DMS114 treated with DMSO at 0.1 percent for 48 hours (cell line): ENCODE measurements around the gene KRT6C.
"Not testable (repeated sequence)": the region's sequence is repeated elsewhere in the genome, so short reads cannot be mapped to it uniquely, and the experiment has no call there.

Source experiments
- DNase-seq: peaks from one replicate; lab custom pipeline; 2025; ENCODE audit not compliant: unreplicated experiment; lab: John Stamatoyannopoulos, UW

KRT6C gene

GRCh38 chr12:52458861-52459260 is 14.7 kb downstream of the KRT6C start:
- DNase-seq, result no peak

GRCh38 chr12:52455821-52456220 is 17.8 kb downstream of the KRT6C start:
- no peak for DNase-seq

- DNase-seq, result no peak
Observed at GRCh38 chr12:52454411-52455201, 19.0 kb downstream of the KRT6C start.

GRCh38 chr12:52452101-52452500 is 21.5 kb downstream of the KRT6C start, which contains the start of gene KRT6B:
TSS of gene KRT6B (minus strand) at chr12:52452146. CDS start at chr12:52452078, 68 bp downstream.
- no peak for DNase-seq

GRCh38 chr12:52448228-52448627 is 25.4 kb downstream of the KRT6C start:
- no peak for DNase-seq

- DNase-seq, result not testable (repeated sequence)
Observed at GRCh38 chr12:52447196-52447595, 26.4 kb downstream of the KRT6C start.

GRCh38 chr12:52446367-52447045 is 27.1 kb downstream of the KRT6C start:
- no peak for DNase-seq

GRCh38 chr12:52445876-52446275 is 27.7 kb downstream of the KRT6C start:
- no peak for DNase-seq

GRCh38 chr12:52444647-52445595 is 28.7 kb downstream of the KRT6C start:
- DNase-seq, result no peak

GRCh38 chr12:52443966-52444365 is 29.6 kb downstream of the KRT6C start:
- DNase-seq, result no peak

- no peak for DNase-seq
Observed at GRCh38 chr12:52442600-52443061, 31.0 kb downstream of the KRT6C start.

GRCh38 chr12:52441320-52441911 is 32.2 kb downstream of the KRT6C start:
- no peak for DNase-seq

GRCh38 chr12:52440821-52441319 is 32.7 kb downstream of the KRT6C start:
- DNase-seq, result no peak

- DNase-seq, result no peak
Observed at GRCh38 chr12:52439845-52440244, 33.8 kb downstream of the KRT6C start.

- no peak for DNase-seq
Observed at GRCh38 chr12:52439420-52439819, 34.2 kb downstream of the KRT6C start.

GRCh38 chr12:52438305-52439301 is 35.0 kb downstream of the KRT6C start:
- no peak for DNase-seq

GRCh38 chr12:52437508-52437907 is 36.1 kb downstream of the KRT6C start:
- no peak for DNase-seq

- no peak for DNase-seq
Observed at GRCh38 chr12:52436828-52437474, 36.7 kb downstream of the KRT6C start.
